A172 (cell line): ENCODE results near the gene GBX2. TPM values are rescaled to one million over a fixed set of nuclear protein-coding genes. Genes with fewer than 3 reads are reported as not detected.

Experiments used
- DNase-seq: peaks from one replicate; pipeline ENCODE4 v3.0.0-alpha.2; 2015; ENCODE audit warnings: low spot score
- total RNA-seq: library from RNA; depleted of rRNA; stranded (reverse); fragments of >200 nt; shearing (Covaris generic); gene quantifications from 2 replicates; pipeline ENCODE4 v1.2.3, GENCODE V29; 2014; rRNA removed

GBX2 gene
- total RNA-seq, 1 experiment from 2014 or later = 6.4 TPM

DNA sequence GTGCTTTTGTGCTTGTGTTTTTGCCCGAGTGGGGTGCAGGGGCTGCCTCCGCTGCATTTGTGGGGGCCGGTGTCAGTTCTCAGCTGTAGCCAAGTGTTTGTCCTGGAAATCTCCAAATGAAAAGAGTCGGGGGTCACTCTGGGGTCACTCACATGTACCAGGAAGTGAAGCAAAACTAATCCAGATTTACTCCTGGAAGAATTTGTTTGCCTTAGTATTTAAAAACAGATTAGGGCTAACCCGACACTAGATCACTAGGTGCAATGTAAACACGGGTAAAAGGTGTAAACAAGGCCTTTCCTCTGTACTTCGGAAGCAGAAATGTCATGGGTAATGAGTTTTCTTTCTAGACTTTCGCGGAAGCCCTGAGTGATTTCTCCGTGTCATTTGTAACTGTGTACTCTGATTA is 50.3 kb downstream of the GBX2 start:
- no peak for DNase-seq

DNA sequence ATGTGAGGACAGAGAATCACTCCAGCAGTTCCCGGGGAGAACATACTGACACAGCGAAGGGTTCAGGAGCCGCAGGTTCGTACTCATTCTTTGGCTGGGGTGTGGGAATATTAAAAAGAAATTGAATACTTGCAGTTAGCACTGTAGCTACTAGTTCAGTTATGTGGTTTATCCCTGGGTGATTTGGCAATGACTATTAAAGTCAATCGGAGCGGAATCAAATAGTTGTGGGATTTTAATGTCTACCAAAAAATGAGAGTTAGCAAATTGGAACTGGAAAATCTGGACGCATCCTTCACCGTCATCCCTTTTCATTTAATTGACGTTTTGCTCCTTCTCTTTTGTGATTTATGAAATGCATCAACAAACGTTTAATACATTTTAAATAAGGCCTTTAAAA is 50.8 kb downstream of the GBX2 start:
- no peak for DNase-seq

Other genes starting within 250 kb of the GBX2 start
- not detected in 2 replicates for gene ASB18, start 96.0 kb upstream of the GBX2 start, total RNA-seq